CD4-positive, alpha-beta T cell treated with Interleukin-1 beta for 1 hour (primary cell): ENCODE data around the gene SUSD4.
"Not testable (repeated sequence)": the region's sequence is repeated elsewhere in the genome, so short reads cannot be mapped to it uniquely, and the experiment has no call there.

Experiments
- DNase-seq, 2 donors: peaks; one replicate each; pipeline ENCODE4 v3.0.0-alpha.2; 2020 to 2022

Gene SUSD4

GRCh38 chr1:223363856-223364684 is at the start of gene SUSD4:
Gene SUSD4, minus strand, starts transcription at chr1:223364176. Its CDS starts 751 bp downstream, at chr1:223363425.
- DNase-seq: peak; percentile 72 to 73

GRCh38 chr1:223413216-223413615 is 49.2 kb upstream of the SUSD4 start:
- DNase-seq: no peak

GRCh38 chr1:223411710-223412109 is 47.7 kb upstream of the SUSD4 start:
- DNase-seq: no peak

- no peak for DNase-seq
Measured at GRCh38 chr1:223411309-223411708, 47.3 kb upstream of the SUSD4 start.

- DNase-seq: no peak
Measured at GRCh38 chr1:223410036-223410435, 46.1 kb upstream of the SUSD4 start.

- no peak for DNase-seq
Measured at GRCh38 chr1:223405507-223405906, 41.5 kb upstream of the SUSD4 start.

- no peak for DNase-seq
Measured at GRCh38 chr1:223403184-223403815, 39.3 kb upstream of the SUSD4 start.

GRCh38 chr1:223402790-223403142 is 38.8 kb upstream of the SUSD4 start:
- no peak for DNase-seq

- no peak for DNase-seq
Measured at GRCh38 chr1:223401873-223402789, 38.2 kb upstream of the SUSD4 start.

- not testable (repeated sequence) for DNase-seq
Measured at GRCh38 chr1:223399393-223399792, 35.4 kb upstream of the SUSD4 start.

- no peak for DNase-seq
Measured at GRCh38 chr1:223394706-223395105, 30.7 kb upstream of the SUSD4 start.

GRCh38 chr1:223394242-223394641 is 30.3 kb upstream of the SUSD4 start:
- DNase-seq: no peak

- no peak for DNase-seq
Measured at GRCh38 chr1:223393275-223394214, 29.6 kb upstream of the SUSD4 start, which contains the start of gene CCDC185. Gene CCDC185, plus strand, starts transcription at chr1:223393415. Its CDS starts 61 bp downstream, at chr1:223393476.

GRCh38 chr1:223390618-223391017 is 26.6 kb upstream of the SUSD4 start:
- no peak for DNase-seq

GRCh38 chr1:223386013-223386412 is 22.0 kb upstream of the SUSD4 start:
- DNase-seq: no peak

- no peak for DNase-seq
Measured at GRCh38 chr1:223378754-223379153, 14.8 kb upstream of the SUSD4 start.

- DNase-seq: no peak
Measured at GRCh38 chr1:223374064-223374610, 10.2 kb upstream of the SUSD4 start.

GRCh38 chr1:223364685-223365382 is 858 bp upstream of the SUSD4 start:
- peak in 1 of 2 donors; percentile 19 for DNase-seq

GRCh38 chr1:223363057-223363855 is 720 bp downstream of the SUSD4 start:
- DNase-seq: peak in 1 of 2 donors; percentile 1

GRCh38 chr1:223358826-223359225 is 5.2 kb downstream of the SUSD4 start:
- DNase-seq: no peak
